Spleen (tissue), 11 donors: ENCODE measurements around the gene LCOR. TPM values are rescaled to one million over a fixed set of nuclear protein-coding genes. Genes with fewer than 3 reads are reported as not detected.

Experiments used
- DNase-seq: peaks from one replicate; pipeline ENCODE4 v3.0.0-alpha.2; 2020
- H3K27ac ChIP-seq, 8 donors: fragments of 200-600 bp; sonication (generic) in 7 of 8; 1 replicate in 4 of 8; 2 replicates in 4 of 8; pipeline versions ENCODE4 v1.5.0 to v1.8.0; 2016 to 2021; ENCODE audit warnings: inconsistent platforms in 4 of 8, mild to moderate bottlenecking in 4 of 8, moderate library complexity in 1 of 8
- H3K27me3 ChIP-seq, 7 donors: fragments of 200-600 bp; sonication (generic) in 6 of 7; replicated peaks in 1 of 7; 1 replicate in 4 of 7; 2 replicates in 3 of 7; pipeline versions ENCODE4 v1.5.0 to v1.8.0; 2016 to 2021; ENCODE audit warnings: inconsistent platforms in 3 of 7, mild to moderate bottlenecking in 1 of 7
- H3K36me3 ChIP-seq, 6 donors: fragments of 200-600 bp; sonication (generic) in 5 of 6; 1 replicate in 4 of 6; 2 replicates in 2 of 6; pipeline versions ENCODE4 v1.5.0 to v1.8.0; 2016 to 2021; ENCODE audit warnings: inconsistent platforms in 2 of 6
- H3K4me1 ChIP-seq, 6 donors: fragments of 200-600 bp; sonication (generic) in 5 of 6; 1 replicate in 3 of 6; 2 replicates in 3 of 6; pipeline versions ENCODE4 v1.5.0 to v1.8.0; 2016 to 2021; ENCODE audit warnings: inconsistent platforms in 3 of 6
- H3K4me3 ChIP-seq, 8 donors: fragments of 200-600 bp; sonication (generic) in 7 of 8; 1 replicate in 4 of 8; 2 replicates in 4 of 8; pipeline versions ENCODE4 v1.5.0 to v1.8.0; 2016 to 2021; ENCODE audit warnings: inconsistent platforms in 4 of 8, mild to moderate bottlenecking in 4 of 8, moderate library complexity in 2 of 8
- H3K9me3 ChIP-seq, 8 donors: fragments of 200-600 bp; sonication (generic) in 7 of 8; 1 replicate in 4 of 8; 2 replicates in 4 of 8; pipeline versions ENCODE4 v1.5.0 to v1.8.0; 2016 to 2021; ENCODE audit warnings: inconsistent platforms in 4 of 8
- CTCF ChIP-seq, 11 experiments: fragments of 200-600 bp in 7 of 11; fragments of 450-650 bp in 4 of 11; sonication (generic) in 4 of 11; IDR thresholded peaks in 8 of 11; conservative IDR thresholded peaks in 3 of 11; 1 replicate in 7 of 11; 2 replicates in 4 of 11; pipeline versions ENCODE4 v1.4.0 to v1.8.0; 2016 to 2021; ENCODE audit warnings: antibody characterized with exemption in 11 of 11, inconsistent platforms in 4 of 11, mild to moderate bottlenecking in 1 of 11
- POLR2A ChIP-seq, 3 donors: fragments of 450-650 bp; IDR thresholded peaks; one replicate each; pipeline ENCODE4 v1.5.1; 2017; ENCODE audit warnings: antibody characterized with exemption in 3 of 3, mild to moderate bottlenecking in 1 of 3
- POLR2AphosphoS5 ChIP-seq, 3 donors: sonication (generic); formaldehyde crosslinking; IDR thresholded peaks; one replicate each; pipeline ENCODE4 v1.5.1; 2017; ENCODE audit warnings: antibody characterized with exemption in 3 of 3
- WGBS, 5 donors: extraction: QIAGEN DNeasy Blood & Tissue Kit in 3 of 5; methylation state at CpG; one replicate each; pipeline versions ENCODE4 v1.1.5 to v1.1.7; 2013 to 2018; 5-methylcytosine and 5-hydroxymethylcytosine counted together
- intact Hi-C: fragments of 100-400 bp; cut with DNase I; formaldehyde crosslinking; loops from one replicate; pipeline ENCODE4 v1.15.0; 2023; ENCODE audit warnings: low total_unique reads
- polyA plus RNA-seq, 3 donors: library from polyadenylated mRNA; stranded (reverse); fragments of 200-250 nt; gene quantifications; one replicate each; pipeline ENCODE4 v1.2.1, GENCODE V29; 2013
- total RNA-seq, 7 donors: library from RNA; depleted of rRNA in 3 of 7; stranded (reverse); fragments of >200 nt in 3 of 7; fragmentation: NEBNext Ultra II Directional in 4 of 7; extraction: Animal tissue kit (Norgen Biotek cat#: 25700) in 4 of 7; gene quantifications; one replicate each; pipeline versions ENCODE4 v1.1.0 to v1.2.1, GENCODE V29; 2016 to 2021
- donor health status: healthy with polysubstance abuse.
- donor health status: DM: no; HTN: no; CAD: no; lungs with moderate emphysema.
- donor health status: DM: no; HTN: no; CAD: no.
- donor health status: Bipolar disorder and iron deficiency.
- donor health status: healthy.
- donor health status: DM: no; HTN: no; CAD: no.
- donor health status: DM: yes; HTN: yes; CAD: no.

The LCOR gene
- total and polyA plus RNA-seq, 10 donors: 2.2 to 105 (median 47.0) TPM

- intact Hi-C loops: no loop called here
- H3K4me1 ChIP-seq: peaks cover 0 to 18% (median 9%) of the 10 kb centered on the region in 6 donors
- no peaks in the 10 kb centered on the region for H3K9me3 ChIP-seq
- no peak for TF ChIP-seq CTCF (IDR thresholded peaks at IDR 0.05 in 8 of 11, conservative IDR thresholded peaks at IDR 0.05 in 3 of 11)
- TF ChIP-seq POLR2AphosphoS5 (IDR thresholded peaks at IDR 0.05): no peak
- TF ChIP-seq POLR2A (IDR thresholded peaks at IDR 0.05): no peak
- no peak overlapping the region for H3K27ac ChIP-seq
- peaks cover 0 to 22% (median 2%) of the 10 kb centered on the region in 6 donors for H3K36me3 ChIP-seq
- DNase-seq: no peak
- WGBS, 5 donors: 74 to 97% (median 84%) methylated on average over 2 of the region's 2 CpGs
- no peaks in the 10 kb centered on the region for H3K27me3 ChIP-seq
- no peak overlapping the region for H3K4me3 ChIP-seq
Observed at GRCh38 chr10:96987141-96987841, 155.2 kb downstream of the LCOR start.

GRCh38 chr10:96987842-96988175 is 155.7 kb downstream of the LCOR start:
- no peak for DNase-seq
- Histone ChIP-seq H3K36me3 (peaks cover 0 to 17% (median 0%) of the 10 kb centered on the region in 6 donors), H3K4me1 (peaks cover 0 to 18% (median 9%) of the 10 kb centered on the region in 6 donors), H3K9me3 (no peaks in the 10 kb centered on the region), H3K27ac (no peak overlapping the region), H3K4me3 (no peak overlapping the region), H3K27me3 (no peaks in the 10 kb centered on the region)
- 92 to 100% (median 95%) methylated on average over 3 of the region's 3 CpGs for WGBS, 5 donors
- intact Hi-C loops: no loop called here
- no peak for TF ChIP-seq POLR2AphosphoS5 (IDR thresholded peaks at IDR 0.05)
- TF ChIP-seq CTCF (IDR thresholded peaks at IDR 0.05 in 8 of 11, conservative IDR thresholded peaks at IDR 0.05 in 3 of 11): no peak
- TF ChIP-seq POLR2A (IDR thresholded peaks at IDR 0.05): no peak

- WGBS, 5 donors: 83 to 93% (median 89%) methylated on average over 4 of the region's 4 CpGs
- H3K27me3 ChIP-seq: no peaks in the 10 kb centered on the region
- no peak for DNase-seq
Observed at GRCh38 chr10:96988426-96988825, 156.3 kb downstream of the LCOR start.

More at GRCh38 chr10:96988426-96988825, 156.3 kb downstream of the LCOR start:
- Histone ChIP-seq H3K36me3 (peaks cover 0 to 10% (median 0%) of the 10 kb centered on the region in 6 donors), H3K4me3 (no peak overlapping the region), H3K4me1 (peaks cover 0 to 18% (median 9%) of the 10 kb centered on the region in 6 donors), H3K27ac (no peak overlapping the region), H3K9me3 (no peaks in the 10 kb centered on the region)
- TF ChIP-seq CTCF (IDR thresholded peaks at IDR 0.05 in 8 of 11, conservative IDR thresholded peaks at IDR 0.05 in 3 of 11): no peak
- TF ChIP-seq POLR2AphosphoS5 (IDR thresholded peaks at IDR 0.05): no peak
- TF ChIP-seq POLR2A (IDR thresholded peaks at IDR 0.05): no peak
- intact Hi-C loops: no loop called here
